SK-N-SH (cell line): ENCODE data around the gene TMEM179. TPM values are rescaled to one million over a fixed set of nuclear protein-coding genes. Genes with fewer than 3 reads are reported as not detected.

ENCODE experiments used
- CTCF ChIA-PET: fragments of 300-600, 350-600 bp; formaldehyde crosslinking; extraction: SDS; loops from one replicate; lab custom pipeline; 2021; lab: Yijun Ruan, JAX
- POLR2A ChIA-PET: fragments of 350-600 bp; sonication (Branson Sonifier 250); formaldehyde crosslinking; extraction: SDS; loops from one replicate; lab custom pipeline; 2020; ENCODE audit warnings: antibody characterized with exemption, inconsistent platforms; lab: Yijun Ruan, JAX
- DNase-seq: peaks from one replicate; pipeline ENCODE4 v3.0.0; 2012
- H2AFZ ChIP-seq: fragments of 200-600 bp; sonication (generic); 2 replicates; pipeline ENCODE4 v1.8.1; 2016; ENCODE audit warnings: antibody characterized with exemption, mild to moderate bottlenecking, low read depth
- H3F3A ChIP-seq: fragments of 200-600 bp; sonication (generic); replicated peaks from 2 replicates; pipeline ENCODE3; 2016; ENCODE audit warnings: antibody characterized with exemption, mild to moderate bottlenecking; ENCODE audit not compliant: insufficient read depth
- H3K27ac ChIP-seq, 2 experiments: fragments of 200-500 bp in 1 of 2; fragments of 200-600 bp in 1 of 2; sonication (Bioruptor generic) in 1 of 2; sonication (generic), shearing (Covaris generic) in 1 of 2; 2 replicates each; pipeline versions ENCODE4 v1.5.1 to v1.6.1; 2014 to 2016; ENCODE audit warnings: low read depth in 2 of 2, inconsistent platforms in 1 of 2, low read length in 1 of 2, mild to moderate bottlenecking in 1 of 2, mixed read lengths in 1 of 2
- H3K27me3 ChIP-seq: fragments of 200-600 bp; sonication (generic), shearing (Covaris generic); 2 replicates; pipeline ENCODE4 v1.6.1; 2016; ENCODE audit warnings: mixed run types; ENCODE audit not compliant: insufficient read depth
- H3K36me3 ChIP-seq, 2 experiments: fragments of 200-500 bp in 1 of 2; fragments of 200-600 bp in 1 of 2; sonication (Bioruptor generic) in 1 of 2; sonication (generic) in 1 of 2; replicated peaks in 1 of 2; 2 replicates each; pipeline versions ENCODE3 to v1.5.1; 2014 to 2016; ENCODE audit warnings: low read length in 1 of 2, mild to moderate bottlenecking in 1 of 2; ENCODE audit not compliant: insufficient read depth in 2 of 2, control insufficient read depth in 1 of 2
- H3K4me1 ChIP-seq, 2 experiments: fragments of 200-500 bp in 1 of 2; fragments of 200-600 bp in 1 of 2; sonication (Bioruptor generic) in 1 of 2; sonication (generic), shearing (Covaris generic) in 1 of 2; 2 replicates each; pipeline versions ENCODE4 v1.5.1 to v1.6.1; 2014 to 2016; ENCODE audit warnings: low read depth in 1 of 2, low read length in 1 of 2, mixed run types in 1 of 2; ENCODE audit not compliant: insufficient read depth in 2 of 2, control insufficient read depth in 1 of 2
- H3K4me2 ChIP-seq: fragments of 200-600 bp; sonication (generic), shearing (Covaris generic); 2 replicates; pipeline ENCODE4 v1.6.1; 2017; ENCODE audit warnings: mixed run types
- H3K4me3 ChIP-seq, 2 experiments: fragments of 200-500 bp in 1 of 2; fragments of 200-600 bp in 1 of 2; sonication (Bioruptor generic) in 1 of 2; sonication (generic), shearing (Covaris generic) in 1 of 2; 2 replicates each; pipeline versions ENCODE4 v1.5.1 to v1.8.1; 2014 to 2016; ENCODE audit warnings: low read depth in 2 of 2, inconsistent platforms in 1 of 2, low read length in 1 of 2, mild to moderate bottlenecking in 1 of 2, mixed read lengths in 1 of 2, moderate library complexity in 1 of 2
- H3K79me2 ChIP-seq: fragments of 200-600 bp; sonication (generic); 2 replicates; pipeline ENCODE4 v1.8.1; 2017; ENCODE audit warnings: mild to moderate bottlenecking; ENCODE audit not compliant: insufficient read depth
- H3K9ac ChIP-seq: fragments of 200-600 bp; sonication (generic); 2 replicates; pipeline ENCODE4 v1.6.1; 2017; ENCODE audit warnings: mixed run types
- H3K9me2 ChIP-seq: fragments of 200-600 bp; sonication (generic); 2 replicates; pipeline ENCODE4 v1.6.1; 2017; ENCODE audit warnings: mixed run types
- H3K9me3 ChIP-seq: fragments of 200-600 bp; sonication (generic); 2 replicates; pipeline ENCODE4 v1.6.1; 2017; ENCODE audit warnings: mixed run types, mild to moderate bottlenecking, moderate library complexity
- H4K20me1 ChIP-seq: fragments of 200-600 bp; sonication (generic); 2 replicates; pipeline ENCODE4 v1.6.1; 2017; ENCODE audit warnings: mild to moderate bottlenecking, mixed run types; ENCODE audit not compliant: insufficient read depth
- CHD2 ChIP-seq: fragments of 150-350 bp; IDR thresholded peaks from 2 replicates; pipeline ENCODE4 v1.6.1; 2018; ENCODE audit warnings: low read length; ENCODE audit not compliant: partially characterized antibody
- CTCF ChIP-seq: fragments of 200-600 bp; sonication (generic); IDR thresholded peaks from 2 replicates; pipeline ENCODE4 v1.6.1; 2017; ENCODE audit warnings: antibody characterized with exemption, mild to moderate bottlenecking, moderate library complexity
- GATA2 ChIP-seq: sonication (generic); formaldehyde crosslinking; IDR thresholded peaks from 2 replicates; pipeline ENCODE4 v1.5.0; 2020; ENCODE audit warnings: mild to moderate bottlenecking, missing genetic modification reagents
- JUND ChIP-seq: IDR thresholded peaks from 2 replicates; pipeline ENCODE4 v1.4.0; 2012
- MAX ChIP-seq: IDR thresholded peaks from 2 replicates; pipeline ENCODE4 v1.4.0; 2012; ENCODE audit warnings: low read depth
- MEF2A ChIP-seq: IDR thresholded peaks from 2 replicates; pipeline ENCODE4 v1.4.0; 2012; ENCODE audit warnings: low read depth, borderline replicate concordance
- MXI1 ChIP-seq: IDR thresholded peaks from 2 replicates; pipeline ENCODE4 v1.6.1; 2012; ENCODE audit warnings: mild to moderate bottlenecking, low read depth, low read length, improper control_type of control experiment
- NRF1 ChIP-seq: IDR thresholded peaks from 2 replicates; pipeline ENCODE4 v1.6.1; 2012; ENCODE audit warnings: low read depth, mild to moderate bottlenecking, low read length
- RAD21 ChIP-seq: IDR thresholded peaks from 2 replicates; pipeline ENCODE4 v1.6.1; 2012; ENCODE audit warnings: mild to moderate bottlenecking, low read length
- RCOR1 ChIP-seq: fragments of 150-350 bp; IDR thresholded peaks from 2 replicates; pipeline ENCODE4 v1.6.1; 2017; ENCODE audit warnings: antibody characterized with exemption, low read length
- RFX5 ChIP-seq: IDR thresholded peaks from 2 replicates; pipeline ENCODE4 v1.6.1; 2012; ENCODE audit warnings: mild to moderate bottlenecking, improper control_type of control experiment, low read length
- RXRA ChIP-seq: IDR thresholded peaks from 2 replicates; pipeline ENCODE4 v1.4.0; 2012; ENCODE audit warnings: low read depth, mild to moderate bottlenecking, borderline replicate concordance
- TAF1 ChIP-seq: IDR thresholded peaks from 2 replicates; pipeline ENCODE4 v1.6.1; 2012; ENCODE audit warnings: low read depth, mild to moderate bottlenecking, low read length, moderate library complexity, borderline replicate concordance
- TEAD4 ChIP-seq: IDR thresholded peaks from 2 replicates; pipeline ENCODE4 v1.4.0; 2012; ENCODE audit warnings: mild to moderate bottlenecking, borderline replicate concordance; ENCODE audit not compliant: insufficient read depth
- WGBS: methylation state at CpG from one replicate; pipeline ENCODE4 v1.1.6; 2017; ENCODE audit warnings: low lambda C conversion rate; 5-methylcytosine and 5-hydroxymethylcytosine counted together
- polyA plus RNA-seq, 3 experiments: library from polyadenylated mRNA; depleted of rRNA; stranded (reverse); fragments of >200 nt; gene quantifications; 2 replicates each; pipeline ENCODE4 v1.2.3, GENCODE V29; 2012
- TF ChIP-seq, protein P1 (sequence below): fragments of 150-350 bp; IDR thresholded peaks from 2 replicates; pipeline ENCODE4 v1.6.1; 2017; ENCODE audit warnings: antibody characterized with exemption, low read length, low read depth, borderline replicate concordance
- TF ChIP-seq, protein P2 (sequence below): IDR thresholded peaks from 2 replicates; pipeline ENCODE4 v1.6.1; 2012; ENCODE audit warnings: mild to moderate bottlenecking, low read depth, low read length, moderate library complexity
- TF ChIP-seq, protein P3 (sequence below): IDR thresholded peaks from 2 replicates; pipeline ENCODE4 v1.4.0; 2012; ENCODE audit warnings: low read depth, borderline replicate concordance

TMEM179 gene
- polyA plus RNA-seq, 1 of the 3 experiments (the other 2 are of a cell fraction) = 1.7 TPM

- no peak for TF ChIP-seq GATA2 (CRISPR knock-in tag)
- no peak for TF ChIP-seq JUND
- TF ChIP-seq RCOR1 = no peak
- no peak for TF ChIP-seq MXI1
Measured at GRCh38 chr14:104647467-104648043, 43.0 kb upstream of the TMEM179 start (continued).

DNA sequence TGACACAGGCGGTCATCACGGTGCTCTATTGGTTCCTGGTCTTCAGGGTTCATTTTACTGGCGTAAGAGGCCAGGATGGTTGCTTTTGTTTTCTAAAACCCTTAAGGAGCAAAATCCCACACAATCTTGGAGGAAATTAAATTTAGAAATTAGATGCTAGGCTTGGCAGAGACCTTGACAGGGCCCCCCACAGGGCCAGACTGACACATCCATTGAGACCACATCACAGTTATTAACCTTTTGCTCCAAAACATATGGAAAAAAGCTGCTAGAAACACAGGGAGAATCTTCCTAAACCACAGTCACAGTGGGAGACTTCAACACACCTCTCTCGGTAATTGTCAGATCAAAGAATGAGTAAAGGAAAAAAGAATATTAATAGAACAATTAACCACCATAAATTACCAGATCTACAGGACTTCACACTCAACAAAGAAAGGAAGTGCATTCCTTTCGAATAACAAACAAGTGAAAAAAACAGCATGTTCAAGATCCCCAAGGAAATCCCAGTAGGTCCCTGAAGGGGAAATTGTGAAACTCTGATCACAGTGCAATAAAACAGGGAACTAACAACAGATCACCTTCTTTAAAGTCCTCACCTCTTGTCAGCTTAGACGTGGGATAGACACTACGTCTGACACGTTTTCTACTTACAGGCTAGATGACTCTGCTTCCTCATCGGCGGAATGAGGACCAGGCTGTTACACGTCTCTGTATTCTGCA is 40.2 kb upstream of the TMEM179 start:
- POLR2A ChIA-PET = no interaction called here
- no peaks in the 10 kb centered on the region for H3K36me3 ChIP-seq
- H3K9me2 ChIP-seq = no peaks in the 10 kb centered on the region
- no peak for DNase-seq
- H3K4me1 ChIP-seq = peaks cover 0 to 4% of the 10 kb centered on the region in 2 experiments; a peak in 1 of 4 replicates
- no peak overlapping the region for H3K9ac ChIP-seq
- H3K4me3 ChIP-seq = no peak overlapping the region
- TF ChIP-seq MEF2A (no peak), TEAD4 (no peak), RFX5 (no peak), RAD21 (no peak), RXRA (no peak), NRF1 (no peak), MXI1 (no peak), RCOR1 (no peak), CTCF (no peak), MAX (no peak), TAF1 (no peak), CHD2 (no peak)
- TF ChIP-seq, protein P1, sequence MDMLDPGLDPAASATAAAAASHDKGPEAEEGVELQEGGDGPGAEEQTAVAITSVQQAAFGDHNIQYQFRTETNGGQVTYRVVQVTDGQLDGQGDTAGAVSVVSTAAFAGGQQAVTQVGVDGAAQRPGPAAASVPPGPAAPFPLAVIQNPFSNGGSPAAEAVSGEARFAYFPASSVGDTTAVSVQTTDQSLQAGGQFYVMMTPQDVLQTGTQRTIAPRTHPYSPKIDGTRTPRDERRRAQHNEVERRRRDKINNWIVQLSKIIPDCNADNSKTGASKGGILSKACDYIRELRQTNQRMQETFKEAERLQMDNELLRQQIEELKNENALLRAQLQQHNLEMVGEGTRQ = no peak
- TF ChIP-seq, protein P2, sequence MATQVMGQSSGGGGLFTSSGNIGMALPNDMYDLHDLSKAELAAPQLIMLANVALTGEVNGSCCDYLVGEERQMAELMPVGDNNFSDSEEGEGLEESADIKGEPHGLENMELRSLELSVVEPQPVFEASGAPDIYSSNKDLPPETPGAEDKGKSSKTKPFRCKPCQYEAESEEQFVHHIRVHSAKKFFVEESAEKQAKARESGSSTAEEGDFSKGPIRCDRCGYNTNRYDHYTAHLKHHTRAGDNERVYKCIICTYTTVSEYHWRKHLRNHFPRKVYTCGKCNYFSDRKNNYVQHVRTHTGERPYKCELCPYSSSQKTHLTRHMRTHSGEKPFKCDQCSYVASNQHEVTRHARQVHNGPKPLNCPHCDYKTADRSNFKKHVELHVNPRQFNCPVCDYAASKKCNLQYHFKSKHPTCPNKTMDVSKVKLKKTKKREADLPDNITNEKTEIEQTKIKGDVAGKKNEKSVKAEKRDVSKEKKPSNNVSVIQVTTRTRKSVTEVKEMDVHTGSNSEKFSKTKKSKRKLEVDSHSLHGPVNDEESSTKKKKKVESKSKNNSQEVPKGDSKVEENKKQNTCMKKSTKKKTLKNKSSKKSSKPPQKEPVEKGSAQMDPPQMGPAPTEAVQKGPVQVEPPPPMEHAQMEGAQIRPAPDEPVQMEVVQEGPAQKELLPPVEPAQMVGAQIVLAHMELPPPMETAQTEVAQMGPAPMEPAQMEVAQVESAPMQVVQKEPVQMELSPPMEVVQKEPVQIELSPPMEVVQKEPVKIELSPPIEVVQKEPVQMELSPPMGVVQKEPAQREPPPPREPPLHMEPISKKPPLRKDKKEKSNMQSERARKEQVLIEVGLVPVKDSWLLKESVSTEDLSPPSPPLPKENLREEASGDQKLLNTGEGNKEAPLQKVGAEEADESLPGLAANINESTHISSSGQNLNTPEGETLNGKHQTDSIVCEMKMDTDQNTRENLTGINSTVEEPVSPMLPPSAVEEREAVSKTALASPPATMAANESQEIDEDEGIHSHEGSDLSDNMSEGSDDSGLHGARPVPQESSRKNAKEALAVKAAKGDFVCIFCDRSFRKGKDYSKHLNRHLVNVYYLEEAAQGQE = no peak
- TF ChIP-seq, protein P3, sequence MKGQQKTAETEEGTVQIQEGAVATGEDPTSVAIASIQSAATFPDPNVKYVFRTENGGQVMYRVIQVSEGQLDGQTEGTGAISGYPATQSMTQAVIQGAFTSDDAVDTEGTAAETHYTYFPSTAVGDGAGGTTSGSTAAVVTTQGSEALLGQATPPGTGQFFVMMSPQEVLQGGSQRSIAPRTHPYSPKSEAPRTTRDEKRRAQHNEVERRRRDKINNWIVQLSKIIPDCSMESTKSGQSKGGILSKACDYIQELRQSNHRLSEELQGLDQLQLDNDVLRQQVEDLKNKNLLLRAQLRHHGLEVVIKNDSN = no peak
- H3K27ac ChIP-seq = no peak overlapping the region
- H3F3A ChIP-seq = no peaks in the 10 kb centered on the region
- CTCF ChIA-PET = interaction anchor here (1.0 to 2.0 kb wide), 4 partner anchors 55 to 567 kb away, joined by 3 to 10 read pairs (median 4); no protein-coding TSS in a partner anchor
- no peaks in the 10 kb centered on the region for H4K20me1 ChIP-seq
- H3K27me3 ChIP-seq = no peaks in the 10 kb centered on the region
- H3K79me2 ChIP-seq = no peaks in the 10 kb centered on the region
- 74% methylated on average over 11 of the region's 11 CpGs for WGBS
- H3K9me3 ChIP-seq = no peaks in the 10 kb centered on the region
- no peak overlapping the region for H3K4me2 ChIP-seq
- H2AFZ ChIP-seq = no peak overlapping the region
